ENCODE data around the gene PSMC3.

GRCh38 chr11:47434011-47434786, 8.0 kb upstream of the PSMC3 start:
- TF ChIP-seq CTCF (conservative IDR thresholded peaks at IDR 0.05; ENCODE audit: low read depth, low read length) (no peak), EZH2 (IDR thresholded peaks at IDR 0.05; ENCODE audit: borderline replicate concordance, low read depth, low read length, poor library complexity, severe bottlenecking) (no peak)

All from A673 (cell line).